Uterus (tissue), 4 donors: ENCODE data around the gene TIMP3. TPM values are rescaled to one million over a fixed set of nuclear protein-coding genes. Genes with fewer than 3 reads are reported as not detected.

ENCODE experiments used
- DNase-seq, 2 donors: peaks; one replicate each; pipeline ENCODE4 v3.0.0-alpha.2; 2019 to 2020
- H3K27ac ChIP-seq, 2 donors: fragments of 200-600 bp; sonication (generic); 1 replicate in 1 of 2; 2 replicates in 1 of 2; pipeline ENCODE4 v1.5.1; 2016 to 2018
- H3K27me3 ChIP-seq, 2 donors: fragments of 200-600 bp; sonication (generic); one replicate each; pipeline ENCODE4 v1.5.1; 2018 to 2019; ENCODE audit warnings: control low read depth in 1 of 2
- H3K36me3 ChIP-seq, 2 donors: fragments of 200-600 bp; sonication (generic); one replicate each; pipeline ENCODE4 v1.5.1; 2019; ENCODE audit warnings: control low read depth in 1 of 2
- H3K4me1 ChIP-seq, 2 donors: fragments of 200-600 bp; sonication (generic); one replicate each; pipeline ENCODE4 v1.5.1; 2018 to 2019; ENCODE audit warnings: control low read depth in 1 of 2
- H3K4me3 ChIP-seq, 2 donors: fragments of 200-600 bp; sonication (generic); 1 replicate in 1 of 2; 2 replicates in 1 of 2; pipeline ENCODE4 v1.5.1; 2018 to 2019; ENCODE audit warnings: mild to moderate bottlenecking in 1 of 2
- H3K9me3 ChIP-seq, 2 donors: fragments of 200-600 bp; sonication (generic); one replicate each; pipeline ENCODE4 v1.5.1; 2019; ENCODE audit warnings: control low read depth in 1 of 2
- CTCF ChIP-seq, 4 experiments: fragments of 200-600 bp in 2 of 4; fragments of 450-650 bp in 2 of 4; sonication (generic) in 2 of 4; IDR thresholded peaks; one replicate each; pipeline ENCODE4 v1.5.1; 2016 to 2019; ENCODE audit warnings: antibody characterized with exemption in 4 of 4, mild to moderate bottlenecking in 2 of 4, moderate library complexity in 1 of 4
- POLR2A ChIP-seq, 2 donors: fragments of 450-650 bp; IDR thresholded peaks; one replicate each; pipeline ENCODE4 v1.6.1; 2016; ENCODE audit warnings: antibody characterized with exemption in 2 of 2, mild to moderate bottlenecking in 1 of 2, moderate library complexity in 1 of 2
- intact Hi-C: fragments of 100-400 bp; cut with DNase I; formaldehyde crosslinking; loops from one replicate; pipeline ENCODE4 v1.15.1; 2023; ENCODE audit warnings: low total_unique reads
- total RNA-seq, 4 donors: library from RNA; depleted of rRNA in 3 of 4; stranded (reverse); fragments of >200 nt in 3 of 4; gene quantifications; one replicate each; pipeline versions ENCODE4 v1.1.0 to v1.2.4, GENCODE V29; 2014 to 2023
- donor health status: DM: yes; HTN: yes; CAD: no.

The TIMP3 gene
- total RNA-seq, 4 donors from 2014 or later = 192 to 702 (median 423) TPM

- TF ChIP-seq CTCF (IDR thresholded peaks at IDR 0.05) = no peak
- TF ChIP-seq POLR2A (IDR thresholded peaks at IDR 0.05) = no peak
- H3K36me3 ChIP-seq = no peaks in the 10 kb centered on the region
- intact Hi-C loops = loop anchor here (10.0 kb wide), 1 partner anchor 57 kb away; no protein-coding TSS in a partner anchor
- no peaks in the 10 kb centered on the region for H3K4me1 ChIP-seq
- no peaks in the 10 kb centered on the region for H3K9me3 ChIP-seq
- H3K27ac ChIP-seq = no peak overlapping the region
- H3K4me3 ChIP-seq = no peak overlapping the region
- DNase-seq = no peak
- H3K27me3 ChIP-seq = no peaks in the 10 kb centered on the region
These were observed 56.7 kb downstream of the TIMP3 start for GRCh38 chr22:32858121-32858703.

- H3K27me3 ChIP-seq = no peaks in the 10 kb centered on the region
- no peak for DNase-seq
- H3K9me3 ChIP-seq = no peaks in the 10 kb centered on the region
- intact Hi-C loops = loop anchor here (10.0 kb wide), 1 partner anchor 56 kb away; no protein-coding TSS in a partner anchor
- no peaks in the 10 kb centered on the region for H3K36me3 ChIP-seq
- H3K27ac ChIP-seq = no peak overlapping the region
- TF ChIP-seq CTCF (IDR thresholded peaks at IDR 0.05) (no peak), POLR2A (IDR thresholded peaks at IDR 0.05) (no peak)
- H3K4me1 ChIP-seq = no peaks in the 10 kb centered on the region
- H3K4me3 ChIP-seq = no peak overlapping the region
These were observed 57.5 kb downstream of the TIMP3 start for GRCh38 chr22:32858957-32859356.

GRCh38 chr22:32859743-32860142, 58.2 kb downstream of the TIMP3 start:
- Histone ChIP-seq H3K4me1 (no peaks in the 10 kb centered on the region), H3K4me3 (no peak overlapping the region), H3K36me3 (no peaks in the 10 kb centered on the region), H3K27me3 (no peaks in the 10 kb centered on the region), H3K27ac (no peak overlapping the region), H3K9me3 (no peaks in the 10 kb centered on the region)
- no peak for DNase-seq
- TF ChIP-seq CTCF (IDR thresholded peaks at IDR 0.05) = no peak
- no peak for TF ChIP-seq POLR2A (IDR thresholded peaks at IDR 0.05)
- intact Hi-C loops = loop anchor here (10.0 kb wide), 1 partner anchor 55 kb away; no protein-coding TSS in a partner anchor

GRCh38 chr22:32861330-32861729, 59.8 kb downstream of the TIMP3 start:
- Histone ChIP-seq H3K4me1 (no peaks in the 10 kb centered on the region), H3K27me3 (no peaks in the 10 kb centered on the region), H3K36me3 (no peaks in the 10 kb centered on the region), H3K9me3 (no peaks in the 10 kb centered on the region), H3K27ac (no peak overlapping the region), H3K4me3 (no peak overlapping the region)
- intact Hi-C loops = no loop called here
- no peak for TF ChIP-seq POLR2A (IDR thresholded peaks at IDR 0.05)
- no peak for TF ChIP-seq CTCF (IDR thresholded peaks at IDR 0.05)
- no peak for DNase-seq

GRCh38 chr22:32862083-32862482, 60.6 kb downstream of the TIMP3 start:
- Histone ChIP-seq H3K27ac (no peak overlapping the region), H3K36me3 (no peaks in the 10 kb centered on the region), H3K4me1 (no peaks in the 10 kb centered on the region), H3K9me3 (no peaks in the 10 kb centered on the region), H3K27me3 (no peaks in the 10 kb centered on the region), H3K4me3 (no peak overlapping the region)
- intact Hi-C loops = no loop called here
- TF ChIP-seq CTCF (IDR thresholded peaks at IDR 0.05) (no peak), POLR2A (IDR thresholded peaks at IDR 0.05) (no peak)
- DNase-seq = no peak
